K562 (cell line): ENCODE measurements around the gene ASB10. TPM values are rescaled to one million over a fixed set of nuclear protein-coding genes. Genes with fewer than 3 reads are reported as not detected.

ENCODE experiments used
- BACH1 ChIP-seq: fragments of 200-800 bp; sonication (Bioruptor generic); IDR thresholded peaks from 2 replicates; pipeline ENCODE4 v1.6.1; 2016; ENCODE audit warnings: missing genetic modification characterization, missing compliant biosample characterization
- GTF2F1 ChIP-seq: IDR thresholded peaks from 2 replicates; pipeline ENCODE4 v1.6.1; 2011; ENCODE audit warnings: low read depth, low read length, improper control_type of control experiment
- HEY1 ChIP-seq: fragments of 250-450 bp; sonication (Bioruptor Pico); IDR thresholded peaks from 2 replicates; pipeline ENCODE4 v1.5.0; 2020; ENCODE audit warnings: mild to moderate bottlenecking, moderate library complexity, borderline replicate concordance
- IRF2 ChIP-seq: sonication (generic); formaldehyde crosslinking; IDR thresholded peaks from 2 replicates; pipeline ENCODE4 v1.8.1; 2022; ENCODE audit warnings: mild to moderate bottlenecking, missing genetic modification reagents
- KDM1A ChIP-seq, 2 experiments: fragments of 450-650 bp; IDR thresholded peaks; 2 replicates each; pipeline ENCODE4 v1.6.1; 2016; ENCODE audit warnings: mild to moderate bottlenecking in 2 of 2
- MBD2 ChIP-seq: sonication (generic); IDR thresholded peaks from 2 replicates; pipeline ENCODE4 v1.6.1; 2016; ENCODE audit warnings: low read depth, borderline replicate concordance
- POLR2AphosphoS2 ChIP-seq: IDR thresholded peaks from 2 replicates; pipeline ENCODE4 v1.6.1; 2012; ENCODE audit warnings: low read length, improper control_type of control experiment
- POU5F1 ChIP-seq: fragments of 150-350 bp; IDR thresholded peaks from 2 replicates; pipeline ENCODE4 v1.6.1; 2014; ENCODE audit warnings: borderline replicate concordance, low read length, low read depth, mild to moderate bottlenecking; ENCODE audit not compliant: partially characterized antibody
- PTRF ChIP-seq: fragments of 450-650 bp; IDR thresholded peaks from 2 replicates; pipeline ENCODE4 v1.6.1; 2016; ENCODE audit warnings: mild to moderate bottlenecking, missing genetic modification characterization, missing compliant biosample characterization
- RBM14 ChIP-seq: fragments of 200-400 bp; formaldehyde crosslinking; IDR thresholded peaks from 2 replicates; pipeline ENCODE4 v1.6.1; 2018; ENCODE audit warnings: low read depth, mild to moderate bottlenecking, low read length, moderate library complexity, borderline replicate concordance; ENCODE audit not compliant: insufficient read depth
- RBM34 ChIP-seq: fragments of 200-400 bp; formaldehyde crosslinking; IDR thresholded peaks from 2 replicates; pipeline ENCODE4 v1.6.1; 2018; ENCODE audit warnings: low read length, borderline replicate concordance; ENCODE audit not compliant: insufficient read depth
- RNF2 ChIP-seq: sonication (generic); IDR thresholded peaks from 2 replicates; pipeline ENCODE4 v1.6.1; 2016
- STAG1 ChIP-seq: sonication (generic); formaldehyde crosslinking; IDR thresholded peaks from 2 replicates; pipeline ENCODE4 v1.5.0; 2020; ENCODE audit warnings: missing genetic modification reagents, borderline replicate concordance
- TAF7 ChIP-seq: fragments of 450-650 bp; IDR thresholded peaks from 2 replicates; pipeline ENCODE4 v1.6.1; 2016; ENCODE audit warnings: missing genetic modification characterization, missing compliant biosample characterization
- TCF7 ChIP-seq: sonication (generic); IDR thresholded peaks from 2 replicates; pipeline ENCODE4 v1.6.1; 2016; ENCODE audit warnings: antibody characterized with exemption, borderline replicate concordance
- XRCC5 ChIP-seq: fragments of 200-400 bp; formaldehyde crosslinking; IDR thresholded peaks from 2 replicates; pipeline ENCODE4 v1.6.1; 2017; ENCODE audit warnings: low read depth, mild to moderate bottlenecking, low read length
- ZNF282 ChIP-seq: sonication (generic); formaldehyde crosslinking; IDR thresholded peaks from 2 replicates; pipeline ENCODE4 v1.8.1; 2023; ENCODE audit warnings: missing genetic modification reagents
- ZNF354B ChIP-seq: fragments of 250-450 bp; sonication (Bioruptor Pico); IDR thresholded peaks from 2 replicates; pipeline ENCODE4 v1.4.0; 2020
- ZNF696 ChIP-seq: fragments of 250-450 bp; sonication (Bioruptor Pico); conservative IDR thresholded peaks from 2 replicates; pipeline ENCODE4 v1.4.0; 2020; ENCODE audit warnings: mild to moderate bottlenecking, moderate library complexity
- ZNF764 ChIP-seq: fragments of 250-450 bp; sonication (Bioruptor Pico); IDR thresholded peaks from 2 replicates; pipeline ENCODE4 v1.4.0; 2020; ENCODE audit warnings: low read depth, mild to moderate bottlenecking, moderate library complexity
- polyA plus RNA-seq, 8 experiments: library from polyadenylated mRNA; depleted of rRNA in 4 of 8; stranded (reverse) in 5 of 8; unstranded in 3 of 8; fragments of >200 nt; fragmentation: Nextera tagmentation in 2 of 8; fragmentation: Illumina TruSeq in 1 of 8; extraction: Ambion mirVana in 2 of 8; extraction: Trizol in 1 of 8; gene quantifications; 2 replicates each; pipeline versions ENCODE4 v1.2.1 to v1.2.3, GENCODE V29; 2011 to 2014; ENCODE audit warnings: inconsistent platforms in 1 of 8, missing spikeins in 1 of 8
- total RNA-seq, 7 experiments: library from RNA; depleted of rRNA in 6 of 7; stranded (reverse); fragments of >200 nt in 6 of 7; fragmentation: Illumina TruSeq in 2 of 7; extraction: Trizol in 2 of 7; gene quantifications; 2 replicates each; pipeline versions ENCODE4 v1.2.1 to v1.2.3, GENCODE V29; 2011 to 2021; ENCODE audit warnings: low replicate concordance in 1 of 7
- TF ChIP-seq, protein P1 (sequence below): sonication (generic); formaldehyde crosslinking; IDR thresholded peaks from 2 replicates; pipeline ENCODE4 v1.8.0; 2022; ENCODE audit warnings: missing genetic modification reagents, mild to moderate bottlenecking, borderline replicate concordance
- TF ChIP-seq, protein P2 (sequence below): sonication (generic); formaldehyde crosslinking; IDR thresholded peaks from 2 replicates; pipeline ENCODE4 v1.8.1; 2023; ENCODE audit warnings: mild to moderate bottlenecking, missing genetic modification reagents
- TF ChIP-seq, protein P3 (sequence below): fragments of 200-800 bp; sonication (Bioruptor generic); IDR thresholded peaks from 2 replicates; pipeline ENCODE4 v1.6.1; 2017; ENCODE audit warnings: missing genetic modification characterization, missing compliant biosample characterization
- TF ChIP-seq, protein P4 (sequence below), 2 experiments: IDR thresholded peaks; 2 replicates each; pipeline ENCODE4 v1.6.1; 2011; ENCODE audit warnings: borderline replicate concordance in 1 of 2, control low read depth in 1 of 2, low read depth in 1 of 2, low read length in 1 of 2, mild to moderate bottlenecking in 1 of 2, mixed read lengths in 1 of 2, moderate library complexity in 1 of 2; ENCODE audit not compliant: insufficient read depth in 1 of 2, insufficient read length in 1 of 2, poor library complexity in 1 of 2, severe bottlenecking in 1 of 2; ENCODE audit errors: extremely low read depth in 1 of 2
- TF ChIP-seq, protein P5 (sequence below): fragments of 250-450 bp; sonication (Bioruptor Pico); IDR thresholded peaks from 2 replicates; pipeline ENCODE4 v1.9.0; 2021; ENCODE audit warnings: mild to moderate bottlenecking

The ASB10 gene
- total and polyA plus RNA-seq, 9 of the 15 experiments (the other 6 are each of a cell fraction or from before 2014, with no cell fraction given), result not detected

DNA sequence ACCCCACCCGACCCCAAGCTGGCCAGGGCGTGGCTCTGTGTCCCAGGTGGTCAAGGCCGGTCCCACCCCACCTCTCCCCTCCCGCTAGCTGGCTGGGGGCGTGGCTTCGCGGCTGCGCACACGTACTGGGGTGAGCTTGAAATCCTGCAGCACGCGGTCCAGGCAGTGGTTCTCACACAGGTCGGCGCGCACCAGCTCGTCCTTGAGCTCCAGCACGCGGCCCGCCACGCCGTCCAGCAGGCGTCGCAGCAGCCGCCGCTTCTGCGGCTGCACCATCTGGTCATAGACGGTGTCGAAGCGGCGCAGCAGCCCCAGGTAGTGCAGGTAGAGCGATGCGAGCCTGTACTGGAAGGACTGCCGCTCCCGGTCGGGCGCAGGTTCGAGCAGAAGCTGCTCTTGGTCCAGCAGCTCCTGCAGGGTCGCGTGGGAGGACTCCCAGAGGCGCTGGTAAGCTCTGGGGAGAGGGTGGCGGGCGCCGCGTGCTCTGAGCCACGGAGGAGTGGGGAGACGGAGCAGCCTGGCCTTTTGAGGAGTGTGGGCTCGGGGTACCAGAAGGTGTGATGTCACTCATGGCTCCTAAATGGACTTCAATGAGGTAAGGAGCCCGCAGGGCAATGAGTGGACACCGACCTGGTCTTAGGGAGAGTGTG lies 17.5 kb upstream of the ASB10 start (continued):
- no peak for TF ChIP-seq ZNF696 (CRISPR knock-in tag)
- TF ChIP-seq RNF2, result peak; percentile 69
- TF ChIP-seq, protein P1, sequence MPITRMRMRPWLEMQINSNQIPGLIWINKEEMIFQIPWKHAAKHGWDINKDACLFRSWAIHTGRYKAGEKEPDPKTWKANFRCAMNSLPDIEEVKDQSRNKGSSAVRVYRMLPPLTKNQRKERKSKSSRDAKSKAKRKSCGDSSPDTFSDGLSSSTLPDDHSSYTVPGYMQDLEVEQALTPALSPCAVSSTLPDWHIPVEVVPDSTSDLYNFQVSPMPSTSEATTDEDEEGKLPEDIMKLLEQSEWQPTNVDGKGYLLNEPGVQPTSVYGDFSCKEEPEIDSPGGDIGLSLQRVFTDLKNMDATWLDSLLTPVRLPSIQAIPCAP (CRISPR knock-in tag), result no peak
- no peak for TF ChIP-seq GTF2F1
- TF ChIP-seq RBM34, result no peak
- TF ChIP-seq TAF7, result no peak
- no peak for TF ChIP-seq KDM1A (IDR thresholded peaks at IDR 0.05)
- TF ChIP-seq, protein P2, sequence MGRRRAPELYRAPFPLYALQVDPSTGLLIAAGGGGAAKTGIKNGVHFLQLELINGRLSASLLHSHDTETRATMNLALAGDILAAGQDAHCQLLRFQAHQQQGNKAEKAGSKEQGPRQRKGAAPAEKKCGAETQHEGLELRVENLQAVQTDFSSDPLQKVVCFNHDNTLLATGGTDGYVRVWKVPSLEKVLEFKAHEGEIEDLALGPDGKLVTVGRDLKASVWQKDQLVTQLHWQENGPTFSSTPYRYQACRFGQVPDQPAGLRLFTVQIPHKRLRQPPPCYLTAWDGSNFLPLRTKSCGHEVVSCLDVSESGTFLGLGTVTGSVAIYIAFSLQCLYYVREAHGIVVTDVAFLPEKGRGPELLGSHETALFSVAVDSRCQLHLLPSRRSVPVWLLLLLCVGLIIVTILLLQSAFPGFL (CRISPR knock-in tag), result no peak
- TF ChIP-seq, protein P3, sequence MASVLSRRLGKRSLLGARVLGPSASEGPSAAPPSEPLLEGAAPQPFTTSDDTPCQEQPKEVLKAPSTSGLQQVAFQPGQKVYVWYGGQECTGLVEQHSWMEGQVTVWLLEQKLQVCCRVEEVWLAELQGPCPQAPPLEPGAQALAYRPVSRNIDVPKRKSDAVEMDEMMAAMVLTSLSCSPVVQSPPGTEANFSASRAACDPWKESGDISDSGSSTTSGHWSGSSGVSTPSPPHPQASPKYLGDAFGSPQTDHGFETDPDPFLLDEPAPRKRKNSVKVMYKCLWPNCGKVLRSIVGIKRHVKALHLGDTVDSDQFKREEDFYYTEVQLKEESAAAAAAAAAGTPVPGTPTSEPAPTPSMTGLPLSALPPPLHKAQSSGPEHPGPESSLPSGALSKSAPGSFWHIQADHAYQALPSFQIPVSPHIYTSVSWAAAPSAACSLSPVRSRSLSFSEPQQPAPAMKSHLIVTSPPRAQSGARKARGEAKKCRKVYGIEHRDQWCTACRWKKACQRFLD (CRISPR knock-in tag), result 0 out of 2 replicates have a peak, but pooled peaks have one; percentile 25
- TF ChIP-seq ZNF282, result no peak
- TF ChIP-seq, protein P4, sequence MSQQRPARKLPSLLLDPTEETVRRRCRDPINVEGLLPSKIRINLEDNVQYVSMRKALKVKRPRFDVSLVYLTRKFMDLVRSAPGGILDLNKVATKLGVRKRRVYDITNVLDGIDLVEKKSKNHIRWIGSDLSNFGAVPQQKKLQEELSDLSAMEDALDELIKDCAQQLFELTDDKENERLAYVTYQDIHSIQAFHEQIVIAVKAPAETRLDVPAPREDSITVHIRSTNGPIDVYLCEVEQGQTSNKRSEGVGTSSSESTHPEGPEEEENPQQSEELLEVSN (IDR thresholded peaks at IDR 0.05; ENCODE audit: borderline replicate concordance in 1 of 2, extremely low read depth in 1 of 2, insufficient read depth in 1 of 2, insufficient read length in 1 of 2, low read depth in 1 of 2, low read length in 1 of 2, poor library complexity in 1 of 2, severe bottlenecking in 1 of 2), result peak; percentile 81 to 97
- no peak for TF ChIP-seq POLR2AphosphoS2
- TF ChIP-seq TCF7, result no peak
- no peak for TF ChIP-seq ZNF354B (CRISPR knock-in tag)
- no peak for TF ChIP-seq ZNF764
- peak; percentile 63; the same call in 1 of the 2 replicates for TF ChIP-seq IRF2 (CRISPR knock-in tag)
- TF ChIP-seq XRCC5, result no peak
- TF ChIP-seq STAG1 (CRISPR knock-in tag), result 0 out of 2 replicates have a peak, but pooled peaks have one; percentile 16
- TF ChIP-seq MBD2, result no peak
- no peak for TF ChIP-seq RBM14
- TF ChIP-seq HEY1 (CRISPR knock-in tag), result no peak
- no peak for TF ChIP-seq POU5F1
- TF ChIP-seq, protein P5, sequence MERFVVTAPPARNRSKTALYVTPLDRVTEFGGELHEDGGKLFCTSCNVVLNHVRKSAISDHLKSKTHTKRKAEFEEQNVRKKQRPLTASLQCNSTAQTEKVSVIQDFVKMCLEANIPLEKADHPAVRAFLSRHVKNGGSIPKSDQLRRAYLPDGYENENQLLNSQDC, result no peak
- TF ChIP-seq PTRF, result no peak
- no peak for TF ChIP-seq BACH1
